Measurements from ENCODE around the gene CCDC117.

Gene CCDC117

GRCh38 chr22:28771195-28771791 lies 1.2 kb upstream of the CCDC117 start:
- DNase-seq, result no peak

DNA sequence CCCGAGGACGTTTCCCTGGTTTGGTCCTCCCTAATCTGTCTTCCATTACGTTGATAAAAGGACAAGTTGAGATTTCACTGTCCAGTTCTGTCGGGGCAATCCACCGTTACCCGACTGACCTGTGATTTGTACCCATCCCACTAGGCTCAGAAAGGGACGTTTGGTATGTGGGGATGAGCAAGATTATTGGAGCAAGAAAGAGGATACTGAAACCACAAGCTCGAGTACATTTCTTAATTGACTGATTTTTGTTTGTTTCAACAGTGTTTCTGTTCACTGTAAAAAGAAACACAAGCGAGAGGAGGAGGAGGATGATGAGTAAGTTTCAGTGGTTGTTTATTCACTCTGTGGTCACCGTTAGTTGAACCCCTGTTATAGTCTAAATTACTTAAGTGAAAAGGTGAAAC lies 969 bp downstream of the CCDC117 start:
- DNase-seq, result no peak

- no peak for DNase-seq
Measured at GRCh38 chr22:28774378-28774777, 1.9 kb downstream of the CCDC117 start.

DNA sequence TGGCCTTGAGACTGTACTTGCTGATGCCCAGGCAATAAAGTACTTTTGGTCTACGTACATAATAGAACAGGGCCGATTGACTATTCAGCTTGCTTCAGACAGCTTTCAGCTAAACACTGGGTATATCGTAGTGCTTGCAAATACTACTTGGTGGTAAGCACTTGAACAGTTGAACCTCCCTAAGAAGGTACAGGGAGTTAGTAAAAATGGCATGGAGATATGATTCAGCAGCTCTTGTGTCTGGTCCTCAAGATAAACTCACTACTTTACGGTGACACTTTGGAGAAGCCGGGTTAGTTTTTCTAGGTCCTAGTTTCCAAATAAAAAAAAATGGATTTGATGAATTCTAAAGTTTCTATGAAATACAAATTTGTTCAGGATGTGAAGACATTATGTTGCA lies 7.3 kb downstream of the CCDC117 start:
- no peak for DNase-seq

DNA sequence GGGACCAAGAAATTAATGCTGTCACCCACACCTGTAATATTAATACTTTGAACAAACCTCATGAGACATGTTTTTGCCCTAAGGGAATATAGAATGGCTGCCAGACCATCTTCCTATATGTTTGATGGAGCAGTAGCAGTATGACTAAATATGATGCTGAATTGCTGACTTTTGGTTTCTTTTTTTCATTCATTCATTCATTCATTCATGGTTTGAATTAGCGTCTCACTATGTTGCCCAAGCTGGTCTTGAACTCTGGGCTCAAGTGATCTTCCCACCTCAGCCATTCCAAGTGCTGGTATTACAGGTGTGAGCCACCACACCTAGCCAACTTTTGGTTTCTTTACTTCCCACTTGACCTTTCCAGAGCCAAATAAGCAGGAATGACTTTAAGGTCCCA lies 7.8 kb downstream of the CCDC117 start:
- no peak for DNase-seq

- DNase-seq, result peak; percentile 35
Measured at GRCh38 chr22:28783786-28784671, 11.5 kb downstream of the CCDC117 start.

- DNase-seq, result no peak
Measured at GRCh38 chr22:28788601-28789000, 16.1 kb downstream of the CCDC117 start.

DNA sequence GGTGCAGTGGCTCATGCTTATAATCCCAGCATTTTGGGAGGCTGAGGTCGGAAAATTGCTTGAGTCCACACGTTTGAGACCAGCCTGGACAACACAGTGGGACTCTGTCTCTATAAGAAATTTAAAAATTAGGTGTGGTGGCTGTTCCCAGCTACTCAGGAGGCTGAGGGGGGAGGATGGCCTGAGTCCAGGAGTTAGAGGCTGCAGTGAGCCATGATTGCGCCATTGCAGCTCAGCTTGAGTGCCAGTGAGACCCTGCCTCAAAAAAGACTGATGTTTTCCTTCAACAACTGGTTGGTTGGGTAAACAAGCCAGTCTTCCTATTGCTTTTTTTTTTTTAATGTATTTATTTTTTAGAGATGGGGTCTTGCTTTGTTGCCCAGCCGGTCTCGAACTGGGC lies 18.6 kb downstream of the CCDC117 start:
- no peak for DNase-seq

DNA sequence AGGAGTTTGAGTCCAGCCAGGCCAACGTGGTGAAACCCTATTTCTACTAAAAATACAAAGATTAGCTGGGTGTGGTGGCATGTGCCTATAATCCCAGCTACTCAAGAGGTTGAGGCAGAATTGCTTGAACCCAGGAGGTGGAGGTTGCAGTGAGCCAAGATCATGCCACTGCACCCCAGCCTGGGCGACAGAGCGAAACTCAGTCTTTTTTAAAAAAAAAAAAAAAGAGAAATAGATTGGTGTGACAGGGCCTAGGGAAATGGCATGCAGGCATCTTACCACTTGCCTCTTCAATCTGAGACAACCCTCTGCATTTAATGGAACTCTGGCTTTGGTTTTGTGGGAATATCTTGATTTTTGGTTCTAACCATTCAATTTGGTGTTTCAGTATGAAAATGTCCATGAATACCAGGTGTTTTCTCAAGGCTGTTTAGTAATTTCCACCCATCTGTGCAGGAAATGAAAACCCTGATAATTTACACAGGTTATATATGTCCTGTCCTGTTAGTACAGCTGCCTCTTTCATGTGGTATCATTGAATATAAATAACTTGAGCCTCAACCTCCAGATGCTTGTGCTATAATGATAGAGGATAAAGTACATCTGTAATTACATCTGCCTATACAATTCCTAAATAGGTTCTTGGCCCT lies 19.5 kb downstream of the CCDC117 start:
- no peak for DNase-seq

- no peak for DNase-seq
Measured at GRCh38 chr22:28792491-28793383, 20.2 kb downstream of the CCDC117 start.

DNA sequence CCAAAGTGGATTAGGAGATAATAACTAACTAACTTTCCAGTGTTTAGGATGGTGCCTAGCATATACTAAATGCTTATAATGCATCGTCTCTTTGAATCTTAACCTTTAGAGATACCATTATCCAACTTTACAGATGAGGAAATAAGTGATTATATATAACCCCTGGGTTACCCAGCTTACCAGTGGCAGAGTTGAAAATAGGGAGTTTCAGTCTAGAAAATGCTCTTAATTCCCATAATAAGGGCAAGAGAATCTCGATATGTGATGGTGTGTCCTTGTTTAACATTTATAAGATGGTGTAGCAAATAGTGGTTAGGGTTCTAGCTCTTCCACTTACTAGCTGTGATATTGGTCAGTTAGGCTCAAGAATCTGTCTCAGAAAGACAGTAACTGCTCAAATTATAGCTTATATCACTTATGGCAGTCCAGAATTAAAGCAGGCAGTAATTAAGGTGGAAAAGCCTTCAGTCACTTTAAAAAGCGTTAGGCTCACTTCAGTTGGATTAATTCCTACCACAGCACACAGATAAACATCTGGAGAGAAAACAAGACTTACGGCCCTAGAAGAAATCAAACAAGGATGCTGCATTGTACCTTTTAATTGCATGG lies 21.6 kb downstream of the CCDC117 start:
- no peak for DNase-seq

DNA sequence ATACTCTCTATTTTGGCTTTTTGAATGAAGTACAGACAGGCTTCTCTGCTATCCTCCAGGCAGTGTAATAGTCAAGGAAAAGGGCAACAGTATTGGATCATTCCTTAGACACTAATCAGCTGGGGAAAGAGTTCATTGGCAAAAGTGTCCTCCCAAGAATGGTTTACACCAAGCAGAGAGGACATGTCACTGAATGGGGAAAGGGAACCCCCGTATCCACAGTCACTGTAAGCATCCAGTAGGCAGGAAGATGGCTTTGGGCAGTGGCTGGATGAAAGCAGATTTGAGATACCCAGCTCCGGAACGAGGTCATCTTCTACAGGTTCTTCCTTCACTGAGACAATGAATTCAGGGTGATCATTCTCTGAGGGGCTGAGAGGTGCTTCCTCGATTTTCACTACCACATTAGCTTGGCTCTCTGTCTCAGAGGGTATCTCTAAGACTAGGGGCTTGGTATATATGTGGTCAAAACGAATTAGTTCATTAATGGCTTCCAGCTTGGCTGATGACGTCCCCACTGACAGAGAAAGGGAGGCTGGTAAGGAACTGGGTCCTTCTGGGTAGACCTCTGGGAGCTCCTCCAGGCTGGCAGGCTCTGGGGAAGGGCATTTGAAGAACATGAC lies 22.7 kb downstream of the CCDC117 start:
- no peak for DNase-seq

DNA sequence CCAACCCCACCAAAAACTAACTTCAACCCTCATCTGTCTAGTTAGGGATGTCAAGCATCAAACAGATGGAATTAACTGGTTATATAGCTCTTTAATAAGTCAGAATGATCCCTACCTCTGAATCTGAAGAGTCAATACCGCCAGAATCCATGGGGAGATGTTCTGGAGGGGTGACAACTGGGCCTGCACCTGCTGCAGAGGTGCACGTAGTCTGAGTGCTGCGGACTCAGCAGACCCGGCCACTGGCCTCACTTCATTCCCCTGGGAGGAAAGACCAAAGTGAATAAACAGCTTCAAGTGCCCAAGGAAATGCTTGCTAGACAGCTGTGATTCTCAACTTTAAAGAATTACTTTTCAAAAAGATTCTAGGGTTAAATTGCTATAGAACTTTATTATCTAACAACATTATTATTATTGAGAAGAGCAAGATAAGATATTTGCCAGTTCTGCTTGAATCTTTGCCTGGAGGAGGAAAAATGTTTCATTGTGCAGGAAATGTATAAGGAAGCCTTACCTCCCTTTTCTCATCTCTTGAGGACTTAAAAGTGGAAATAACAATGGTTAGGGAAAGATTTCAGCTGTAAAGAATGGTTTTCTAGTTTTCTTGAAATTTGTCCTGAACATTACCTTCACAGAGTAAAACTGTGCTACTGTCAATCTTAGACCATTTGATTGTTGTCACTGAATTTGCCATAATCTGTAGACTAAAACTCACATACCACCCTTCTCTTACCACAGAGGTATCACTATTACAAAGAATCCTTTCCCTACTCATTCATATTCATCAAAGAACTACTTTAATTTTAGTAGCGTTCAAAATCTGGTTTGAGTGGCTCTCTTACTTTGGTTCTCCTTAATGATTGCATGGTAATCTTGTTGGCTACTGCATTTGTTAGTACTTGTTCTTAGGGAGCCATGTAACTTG lies 23.7 kb downstream of the CCDC117 start:
- no peak for DNase-seq

- DNase-seq, result no peak
Measured at GRCh38 chr22:28798810-28799605, 26.5 kb downstream of the CCDC117 start.

DNA sequence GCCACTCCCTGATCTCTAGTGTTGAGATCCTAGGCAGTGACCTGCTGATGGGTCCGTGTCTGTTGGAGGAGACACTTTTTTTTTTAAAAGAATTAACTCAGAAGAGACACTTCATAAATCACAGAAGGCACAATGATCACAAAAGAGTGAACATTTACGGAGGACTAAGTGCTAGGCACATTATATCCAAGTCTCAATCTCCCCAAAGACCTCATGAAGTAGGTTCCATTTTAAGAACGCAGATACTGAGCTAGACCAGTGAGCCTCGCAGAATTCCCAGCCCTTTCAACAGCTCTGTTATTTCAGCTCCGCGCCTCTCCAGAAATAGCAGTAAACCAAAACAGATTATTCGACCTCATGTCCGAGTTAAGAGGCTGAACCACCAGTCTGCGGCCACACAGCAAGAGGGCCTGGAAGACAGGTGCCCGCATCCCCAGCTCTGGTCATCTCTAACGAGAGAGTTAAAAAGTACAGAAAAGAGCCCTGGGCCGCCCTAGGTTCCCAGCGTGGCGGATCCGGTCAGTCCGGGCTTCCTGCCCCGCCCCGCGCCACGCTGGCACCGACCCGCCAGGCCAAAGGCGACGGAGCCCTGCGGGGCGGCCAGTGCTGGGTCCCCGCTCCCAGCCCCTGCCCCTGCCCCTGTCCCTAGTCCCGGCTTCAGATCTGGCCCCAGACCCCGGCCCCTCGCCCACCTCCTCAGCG lies 27.3 kb downstream of the CCDC117 start:
- no peak for DNase-seq

GRCh38 chr22:28800308-28801041 lies 28.0 kb downstream of the CCDC117 start, which contains the start of gene XBP1:
XBP1 (minus strand) TSS chr22:28800569.
- DNase-seq, result peak; percentile 71

- no peak for DNase-seq
Measured at GRCh38 chr22:28801845-28802594, 29.5 kb downstream of the CCDC117 start.

Measured in NCI-H510A (cell line).